ENCODE data around the gene CACNG5. TPM values are rescaled to one million over a fixed set of nuclear protein-coding genes. Genes with fewer than 3 reads are reported as not detected.
A peak's percentile ranks its signal among the peaks of the same experiment; 100 is the strongest.

CACNG5 gene
- total RNA-seq, 1 donor from 2014 or later, result not detected

DNA sequence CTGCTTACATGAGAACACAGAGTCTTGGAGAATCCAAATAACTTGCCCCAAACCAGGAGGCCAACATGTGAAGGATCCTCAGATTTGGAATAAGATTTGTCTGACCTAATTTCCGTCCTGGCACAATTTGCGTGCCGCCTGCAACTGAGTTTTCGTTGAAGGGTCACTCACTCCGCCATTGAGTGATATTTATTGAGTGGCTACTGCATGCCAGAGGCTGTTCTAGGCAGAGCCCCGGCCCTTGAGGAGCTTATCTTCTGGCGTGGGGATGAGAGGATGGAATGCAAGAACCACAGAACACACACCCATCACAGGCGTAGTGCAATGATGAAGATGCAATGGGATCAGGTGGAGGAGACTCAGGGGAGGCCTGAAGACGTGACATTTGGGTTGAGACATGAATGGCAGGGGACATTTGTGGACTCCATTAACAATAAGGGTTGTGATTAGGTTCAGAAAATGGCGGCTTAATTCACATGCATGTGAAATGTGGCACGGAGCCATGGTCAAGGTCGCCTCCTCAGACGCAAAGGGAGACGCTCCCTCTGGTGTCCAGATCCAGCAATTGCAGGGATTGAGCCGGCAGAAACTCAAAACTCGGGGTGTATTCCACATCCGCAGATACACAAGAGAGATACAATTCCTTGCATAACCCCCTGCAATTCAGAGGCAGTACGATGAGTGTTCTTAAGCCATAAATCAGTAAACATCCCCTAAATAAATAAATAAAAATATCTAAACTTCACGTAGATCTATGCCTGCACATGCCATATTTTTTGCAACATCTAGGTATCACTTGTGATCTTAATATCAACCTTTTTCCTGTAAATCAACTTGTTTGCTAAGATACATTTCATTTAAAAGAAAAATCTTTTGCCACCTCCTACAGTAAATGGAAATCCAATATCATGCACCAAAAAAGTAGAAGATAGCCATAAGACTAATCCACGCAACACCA is 71.7 kb downstream of the CACNG5 start:
- Histone ChIP-seq H3K79me2 (ENCODE audit: insufficient read depth, low read length) (no peaks in the 10 kb centered on the region), H4K20me1 (ENCODE audit: insufficient read depth, low read length) (no peaks in the 10 kb centered on the region), H3K4me1 (ENCODE audit: insufficient read depth, low read length) (peaks cover 13% of the 10 kb centered on the region), H3K4me3 (ENCODE audit: insufficient read depth, low read depth, low read length) (no peak overlapping the region), H3K36me3 (ENCODE audit: insufficient read depth, low read length) (no peaks in the 10 kb centered on the region), H3K9me3 (ENCODE audit: insufficient read depth, low read depth, low read length) (no peaks in the 10 kb centered on the region), H3K27me3 (ENCODE audit: insufficient read depth, low read length) (no peaks in the 10 kb centered on the region), H3K4me2 (ENCODE audit: low read length) (no peak overlapping the region), H2AFZ (ENCODE audit: low read depth, low read length) (peak overlapping the region; percentile 30), H3K9ac (ENCODE audit: low read length) (no peak overlapping the region), H3K27ac (ENCODE audit: low read depth, low read length) (no peak overlapping the region)
- no peak for TF ChIP-seq EZH2 (IDR thresholded peaks at IDR 0.05; ENCODE audit: insufficient read depth, low read length)
- TF ChIP-seq, protein P1, sequence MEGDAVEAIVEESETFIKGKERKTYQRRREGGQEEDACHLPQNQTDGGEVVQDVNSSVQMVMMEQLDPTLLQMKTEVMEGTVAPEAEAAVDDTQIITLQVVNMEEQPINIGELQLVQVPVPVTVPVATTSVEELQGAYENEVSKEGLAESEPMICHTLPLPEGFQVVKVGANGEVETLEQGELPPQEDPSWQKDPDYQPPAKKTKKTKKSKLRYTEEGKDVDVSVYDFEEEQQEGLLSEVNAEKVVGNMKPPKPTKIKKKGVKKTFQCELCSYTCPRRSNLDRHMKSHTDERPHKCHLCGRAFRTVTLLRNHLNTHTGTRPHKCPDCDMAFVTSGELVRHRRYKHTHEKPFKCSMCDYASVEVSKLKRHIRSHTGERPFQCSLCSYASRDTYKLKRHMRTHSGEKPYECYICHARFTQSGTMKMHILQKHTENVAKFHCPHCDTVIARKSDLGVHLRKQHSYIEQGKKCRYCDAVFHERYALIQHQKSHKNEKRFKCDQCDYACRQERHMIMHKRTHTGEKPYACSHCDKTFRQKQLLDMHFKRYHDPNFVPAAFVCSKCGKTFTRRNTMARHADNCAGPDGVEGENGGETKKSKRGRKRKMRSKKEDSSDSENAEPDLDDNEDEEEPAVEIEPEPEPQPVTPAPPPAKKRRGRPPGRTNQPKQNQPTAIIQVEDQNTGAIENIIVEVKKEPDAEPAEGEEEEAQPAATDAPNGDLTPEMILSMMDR (IDR thresholded peaks at IDR 0.05; ENCODE audit: insufficient read depth, low read depth, low read length), result peak; percentile 96
- H3K9me3 Mint-ChIP-seq (ENCODE audit: unreplicated experiment), result no peaks in the 10 kb centered on the region
- no peak overlapping the region for H3K27ac Mint-ChIP-seq (ENCODE audit: unreplicated experiment)
- peak overlapping the region; percentile 12 for H3K4me3 Mint-ChIP-seq (ENCODE audit: unreplicated experiment)
- peaks cover 35% of the 10 kb centered on the region for H3K27me3 Mint-ChIP-seq (ENCODE audit: low read depth, unreplicated experiment)
- H3K36me3 Mint-ChIP-seq (ENCODE audit: low read depth, unreplicated experiment), result no peaks in the 10 kb centered on the region
- FAIRE-seq, result no peak
- peak; percentile 47 for DNase-seq (ENCODE audit: low read depth)
- peaks cover 8% of the 10 kb centered on the region for H3K4me1 Mint-ChIP-seq (ENCODE audit: low read depth, unreplicated experiment)

DNA sequence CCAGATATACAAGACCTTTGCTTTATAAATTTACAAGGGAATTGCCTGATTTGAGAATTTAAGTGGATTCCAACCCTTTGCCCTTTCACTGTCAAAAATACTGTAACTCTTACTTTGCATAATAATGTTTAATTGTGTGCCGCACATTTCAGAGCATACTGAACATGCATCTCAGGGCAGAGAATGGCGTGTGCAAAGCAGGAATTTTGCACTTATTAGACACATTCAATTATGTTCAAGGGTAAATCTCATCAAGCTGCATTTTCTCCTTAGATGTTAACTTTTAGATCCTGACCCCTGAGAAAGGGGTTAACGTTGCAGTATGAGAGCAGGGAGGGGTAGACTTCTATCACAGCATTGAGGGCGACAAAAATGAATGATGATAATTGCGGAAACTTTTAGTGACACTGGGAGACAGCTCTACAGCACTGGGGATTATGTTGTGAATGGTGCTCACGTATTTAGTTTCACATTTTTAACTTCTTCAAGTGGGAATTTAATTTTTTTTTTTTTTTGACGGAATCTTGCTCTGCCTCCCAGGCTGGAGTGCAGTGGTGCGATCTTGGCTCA is 75.0 kb downstream of the CACNG5 start:
- TF ChIP-seq, protein P1 (IDR thresholded peaks at IDR 0.05; ENCODE audit: insufficient read depth, low read depth, low read length), result no peak
- TF ChIP-seq EZH2 (IDR thresholded peaks at IDR 0.05; ENCODE audit: insufficient read depth, low read length), result no peak
- no peaks in the 10 kb centered on the region for H3K36me3 ChIP-seq (ENCODE audit: insufficient read depth, low read length)
- no peak overlapping the region for H3K9ac ChIP-seq (ENCODE audit: low read length)
- H2AFZ ChIP-seq (ENCODE audit: low read depth, low read length), result no peak overlapping the region
- Mint-ChIP-seq H3K27ac (ENCODE audit: unreplicated experiment) (no peak overlapping the region), H3K27me3 (ENCODE audit: low read depth, unreplicated experiment) (peaks cover 46% of the 10 kb centered on the region), H3K9me3 (ENCODE audit: unreplicated experiment) (peaks cover 8% of the 10 kb centered on the region), H3K36me3 (ENCODE audit: low read depth, unreplicated experiment) (no peaks in the 10 kb centered on the region), H3K4me1 (ENCODE audit: low read depth, unreplicated experiment) (peaks cover 4% of the 10 kb centered on the region), H3K4me3 (ENCODE audit: unreplicated experiment) (no peak overlapping the region)
- peaks cover 5% of the 10 kb centered on the region for H3K27me3 ChIP-seq (ENCODE audit: insufficient read depth, low read length)
- DNase-seq (ENCODE audit: low read depth) (no peak), FAIRE-seq (no peak)
- peaks cover 9% of the 10 kb centered on the region for H3K4me1 ChIP-seq (ENCODE audit: insufficient read depth, low read length)
- H3K27ac ChIP-seq (ENCODE audit: low read depth, low read length), result no peak overlapping the region
- H3K79me2 ChIP-seq (ENCODE audit: insufficient read depth, low read length), result no peaks in the 10 kb centered on the region
- no peak overlapping the region for H3K4me3 ChIP-seq (ENCODE audit: insufficient read depth, low read depth, low read length)
- no peaks in the 10 kb centered on the region for H3K9me3 ChIP-seq (ENCODE audit: insufficient read depth, low read depth, low read length)
- no peaks in the 10 kb centered on the region for H4K20me1 ChIP-seq (ENCODE audit: insufficient read depth, low read length)
- H3K4me2 ChIP-seq (ENCODE audit: low read length), result no peak overlapping the region

Data from astrocyte (in vitro differentiated cells and primary cell).